GM10266 (cell line): ENCODE measurements around the gene SLC52A3.

ENCODE experiments used
- DNase-seq: peaks from one replicate; pipeline ENCODE4 v3.0.0; 2012; ENCODE audit errors: extremely low spot score
- CTCF ChIP-seq: IDR thresholded peaks from 2 replicates; pipeline ENCODE4 v1.5.1; 2012; ENCODE audit warnings: mild to moderate bottlenecking, low read depth; ENCODE audit not compliant: control insufficient read depth, insufficient read depth; ENCODE audit errors: missing control alignments

Gene SLC52A3

GRCh38 chr20:753136-753535 lies 15.2 kb downstream of the SLC52A3 start:
- no peak for DNase-seq

GRCh38 chr20:752291-752690 lies 16.0 kb downstream of the SLC52A3 start:
- TF ChIP-seq CTCF: no peak
- no peak for DNase-seq

More at GRCh38 chr20:753136-753535, 15.2 kb downstream of the SLC52A3 start:
- no peak for TF ChIP-seq CTCF

- no peak for DNase-seq
Observed at GRCh38 chr20:751761-752160, 16.5 kb downstream of the SLC52A3 start.

GRCh38 chr20:750801-751200 lies 17.5 kb downstream of the SLC52A3 start:
- no peak for TF ChIP-seq CTCF
- no peak for DNase-seq

More at GRCh38 chr20:751761-752160, 16.5 kb downstream of the SLC52A3 start:
- no peak for TF ChIP-seq CTCF

- no peak for DNase-seq
- no peak for TF ChIP-seq CTCF
Observed at GRCh38 chr20:745683-746301, 22.5 kb downstream of the SLC52A3 start.

GRCh38 chr20:742156-742555 lies 26.1 kb downstream of the SLC52A3 start:
- no peak for DNase-seq

More at GRCh38 chr20:742156-742555, 26.1 kb downstream of the SLC52A3 start:
- TF ChIP-seq CTCF: no peak
